ENCODE measurements around the gene SNAP25. TPM values are rescaled to one million over a fixed set of nuclear protein-coding genes. Genes with fewer than 3 reads are reported as not detected.

Gene SNAP25
- total RNA-seq, 1 donor from 2014 or later: 4.2 TPM

GRCh38 chr20:10260316-10260715 lies 41.7 kb downstream of the SNAP25 start:
- no peaks in the 10 kb centered on the region for H3K4me1 ChIP-seq (ENCODE audit: control insufficient read depth in 3 of 3, insufficient read depth in 3 of 3, low read length in 3 of 3)
- no peak overlapping the region for H3K27ac ChIP-seq (ENCODE audit: low read depth, low read length)
- H3K36me3 ChIP-seq (ENCODE audit: control insufficient read depth in 3 of 3, insufficient read depth in 3 of 3, low read length in 3 of 3): no peaks in the 10 kb centered on the region
- H3K27me3 ChIP-seq (ENCODE audit: control insufficient read depth in 3 of 3, insufficient read depth in 3 of 3, low read length in 3 of 3): no peaks in the 10 kb centered on the region
- no peak overlapping the region for H3K9ac ChIP-seq (ENCODE audit: low read depth in 1 of 3, low read length in 3 of 3)
- no peaks in the 10 kb centered on the region for H3K9me3 ChIP-seq (ENCODE audit: control insufficient read depth in 3 of 3, low read length in 3 of 3)
- no peak overlapping the region for H3K4me3 ChIP-seq (ENCODE audit: low read length in 3 of 3)

GRCh38 chr20:10261702-10262101 lies 43.1 kb downstream of the SNAP25 start:
- Histone ChIP-seq H3K27me3 (ENCODE audit: control insufficient read depth in 3 of 3, insufficient read depth in 3 of 3, low read length in 3 of 3) (no peaks in the 10 kb centered on the region), H3K36me3 (ENCODE audit: control insufficient read depth in 3 of 3, insufficient read depth in 3 of 3, low read length in 3 of 3) (no peaks in the 10 kb centered on the region), H3K4me3 (ENCODE audit: low read length in 3 of 3) (no peak overlapping the region), H3K9me3 (ENCODE audit: control insufficient read depth in 3 of 3, low read length in 3 of 3) (no peaks in the 10 kb centered on the region), H3K4me1 (ENCODE audit: control insufficient read depth in 3 of 3, insufficient read depth in 3 of 3, low read length in 3 of 3) (no peaks in the 10 kb centered on the region), H3K9ac (ENCODE audit: low read depth in 1 of 3, low read length in 3 of 3) (no peak overlapping the region), H3K27ac (ENCODE audit: low read depth, low read length) (no peak overlapping the region)

- H3K4me1 ChIP-seq (ENCODE audit: control insufficient read depth in 3 of 3, insufficient read depth in 3 of 3, low read length in 3 of 3): no peaks in the 10 kb centered on the region
- no peak overlapping the region for H3K27ac ChIP-seq (ENCODE audit: low read depth, low read length)
- H3K36me3 ChIP-seq (ENCODE audit: control insufficient read depth in 3 of 3, insufficient read depth in 3 of 3, low read length in 3 of 3): no peaks in the 10 kb centered on the region
- no peaks in the 10 kb centered on the region for H3K9me3 ChIP-seq (ENCODE audit: control insufficient read depth in 3 of 3, low read length in 3 of 3)
- no peak overlapping the region for H3K4me3 ChIP-seq (ENCODE audit: low read length in 3 of 3)
- no peaks in the 10 kb centered on the region for H3K27me3 ChIP-seq (ENCODE audit: control insufficient read depth in 3 of 3, insufficient read depth in 3 of 3, low read length in 3 of 3)
- H3K9ac ChIP-seq (ENCODE audit: low read depth in 1 of 3, low read length in 3 of 3): no peak overlapping the region
Measured at GRCh38 chr20:10263385-10264165, 44.9 kb downstream of the SNAP25 start.

- Histone ChIP-seq H3K27me3 (ENCODE audit: control insufficient read depth in 3 of 3, insufficient read depth in 3 of 3, low read length in 3 of 3) (no peaks in the 10 kb centered on the region), H3K4me1 (ENCODE audit: control insufficient read depth in 3 of 3, insufficient read depth in 3 of 3, low read length in 3 of 3) (no peaks in the 10 kb centered on the region), H3K9me3 (ENCODE audit: control insufficient read depth in 3 of 3, low read length in 3 of 3) (no peaks in the 10 kb centered on the region), H3K27ac (ENCODE audit: low read depth, low read length) (no peak overlapping the region), H3K36me3 (ENCODE audit: control insufficient read depth in 3 of 3, insufficient read depth in 3 of 3, low read length in 3 of 3) (no peaks in the 10 kb centered on the region), H3K9ac (ENCODE audit: low read depth in 1 of 3, low read length in 3 of 3) (no peak overlapping the region), H3K4me3 (ENCODE audit: low read length in 3 of 3) (no peak overlapping the region)
Measured at GRCh38 chr20:10264166-10264558, 45.5 kb downstream of the SNAP25 start.

- no peak overlapping the region for H3K27ac ChIP-seq (ENCODE audit: low read depth, low read length)
- H3K9me3 ChIP-seq (ENCODE audit: control insufficient read depth in 3 of 3, low read length in 3 of 3): no peaks in the 10 kb centered on the region
- no peaks in the 10 kb centered on the region for H3K36me3 ChIP-seq (ENCODE audit: control insufficient read depth in 3 of 3, insufficient read depth in 3 of 3, low read length in 3 of 3)
- no peaks in the 10 kb centered on the region for H3K27me3 ChIP-seq (ENCODE audit: control insufficient read depth in 3 of 3, insufficient read depth in 3 of 3, low read length in 3 of 3)
- H3K4me3 ChIP-seq (ENCODE audit: low read length in 3 of 3): no peak overlapping the region
- H3K4me1 ChIP-seq (ENCODE audit: control insufficient read depth in 3 of 3, insufficient read depth in 3 of 3, low read length in 3 of 3): no peaks in the 10 kb centered on the region
- H3K9ac ChIP-seq (ENCODE audit: low read depth in 1 of 3, low read length in 3 of 3): no peak overlapping the region
Measured at GRCh38 chr20:10268636-10269035, 50.0 kb downstream of the SNAP25 start.

- Histone ChIP-seq H3K4me3 (ENCODE audit: low read length in 3 of 3) (no peak overlapping the region), H3K27ac (ENCODE audit: low read depth, low read length) (no peak overlapping the region), H3K4me1 (ENCODE audit: control insufficient read depth in 3 of 3, insufficient read depth in 3 of 3, low read length in 3 of 3) (no peaks in the 10 kb centered on the region), H3K27me3 (ENCODE audit: control insufficient read depth in 3 of 3, insufficient read depth in 3 of 3, low read length in 3 of 3) (no peaks in the 10 kb centered on the region), H3K9me3 (ENCODE audit: control insufficient read depth in 3 of 3, low read length in 3 of 3) (no peaks in the 10 kb centered on the region), H3K9ac (ENCODE audit: low read depth in 1 of 3, low read length in 3 of 3) (no peak overlapping the region), H3K36me3 (ENCODE audit: control insufficient read depth in 3 of 3, insufficient read depth in 3 of 3, low read length in 3 of 3) (no peaks in the 10 kb centered on the region)
Measured at GRCh38 chr20:10270630-10271029, 52.0 kb downstream of the SNAP25 start.

- no peak overlapping the region for H3K27ac ChIP-seq (ENCODE audit: low read depth, low read length)
Measured at GRCh38 chr20:10271494-10272219, 53.0 kb downstream of the SNAP25 start.

GRCh38 chr20:10276878-10277580 lies 58.4 kb downstream of the SNAP25 start:
- Histone ChIP-seq H3K4me1 (ENCODE audit: control insufficient read depth in 3 of 3, insufficient read depth in 3 of 3, low read length in 3 of 3) (no peaks in the 10 kb centered on the region), H3K9ac (ENCODE audit: low read depth in 1 of 3, low read length in 3 of 3) (no peak overlapping the region), H3K4me3 (ENCODE audit: low read length in 3 of 3) (no peak overlapping the region), H3K27ac (ENCODE audit: low read depth, low read length) (no peak overlapping the region), H3K36me3 (ENCODE audit: control insufficient read depth in 3 of 3, insufficient read depth in 3 of 3, low read length in 3 of 3) (no peaks in the 10 kb centered on the region), H3K9me3 (ENCODE audit: control insufficient read depth in 3 of 3, low read length in 3 of 3) (no peaks in the 10 kb centered on the region), H3K27me3 (ENCODE audit: control insufficient read depth in 3 of 3, insufficient read depth in 3 of 3, low read length in 3 of 3) (no peaks in the 10 kb centered on the region)

More at GRCh38 chr20:10271494-10272219, 53.0 kb downstream of the SNAP25 start:
- no peak overlapping the region for H3K4me3 ChIP-seq (ENCODE audit: low read length in 3 of 3)
- H3K27me3 ChIP-seq (ENCODE audit: control insufficient read depth in 3 of 3, insufficient read depth in 3 of 3, low read length in 3 of 3): no peaks in the 10 kb centered on the region
- H3K9ac ChIP-seq (ENCODE audit: low read depth in 1 of 3, low read length in 3 of 3): no peak overlapping the region
- H3K4me1 ChIP-seq (ENCODE audit: control insufficient read depth in 3 of 3, insufficient read depth in 3 of 3, low read length in 3 of 3): no peaks in the 10 kb centered on the region
- H3K9me3 ChIP-seq (ENCODE audit: control insufficient read depth in 3 of 3, low read length in 3 of 3): no peaks in the 10 kb centered on the region
- no peaks in the 10 kb centered on the region for H3K36me3 ChIP-seq (ENCODE audit: control insufficient read depth in 3 of 3, insufficient read depth in 3 of 3, low read length in 3 of 3)

GRCh38 chr20:10277616-10278015 lies 59.0 kb downstream of the SNAP25 start:
- Histone ChIP-seq H3K9me3 (ENCODE audit: control insufficient read depth in 3 of 3, low read length in 3 of 3) (no peaks in the 10 kb centered on the region), H3K9ac (ENCODE audit: low read depth in 1 of 3, low read length in 3 of 3) (no peak overlapping the region), H3K4me3 (ENCODE audit: low read length in 3 of 3) (no peak overlapping the region), H3K36me3 (ENCODE audit: control insufficient read depth in 3 of 3, insufficient read depth in 3 of 3, low read length in 3 of 3) (no peaks in the 10 kb centered on the region), H3K4me1 (ENCODE audit: control insufficient read depth in 3 of 3, insufficient read depth in 3 of 3, low read length in 3 of 3) (no peaks in the 10 kb centered on the region), H3K27ac (ENCODE audit: low read depth, low read length) (no peak overlapping the region), H3K27me3 (ENCODE audit: control insufficient read depth in 3 of 3, insufficient read depth in 3 of 3, low read length in 3 of 3) (no peaks in the 10 kb centered on the region)

- Histone ChIP-seq H3K27me3 (ENCODE audit: control insufficient read depth in 3 of 3, insufficient read depth in 3 of 3, low read length in 3 of 3) (no peaks in the 10 kb centered on the region), H3K9ac (ENCODE audit: low read depth in 1 of 3, low read length in 3 of 3) (no peak overlapping the region), H3K27ac (ENCODE audit: low read depth, low read length) (no peak overlapping the region), H3K4me3 (ENCODE audit: low read length in 3 of 3) (no peak overlapping the region), H3K9me3 (ENCODE audit: control insufficient read depth in 3 of 3, low read length in 3 of 3) (no peaks in the 10 kb centered on the region), H3K4me1 (ENCODE audit: control insufficient read depth in 3 of 3, insufficient read depth in 3 of 3, low read length in 3 of 3) (no peaks in the 10 kb centered on the region), H3K36me3 (ENCODE audit: control insufficient read depth in 3 of 3, insufficient read depth in 3 of 3, low read length in 3 of 3) (no peaks in the 10 kb centered on the region)
Measured at GRCh38 chr20:10278412-10278811, 59.8 kb downstream of the SNAP25 start.

Data from skeletal muscle tissue (tissue), 4 donors.